Measurements from ENCODE around the gene HOXA13. TPM values are rescaled to one million over a fixed set of nuclear protein-coding genes. Genes with fewer than 3 reads are reported as not detected.

Gene HOXA13
- total and polyA plus RNA-seq, 2 donors (not counting 1 experiment from before 2014, with no cell fraction given) = not detected

DNA sequence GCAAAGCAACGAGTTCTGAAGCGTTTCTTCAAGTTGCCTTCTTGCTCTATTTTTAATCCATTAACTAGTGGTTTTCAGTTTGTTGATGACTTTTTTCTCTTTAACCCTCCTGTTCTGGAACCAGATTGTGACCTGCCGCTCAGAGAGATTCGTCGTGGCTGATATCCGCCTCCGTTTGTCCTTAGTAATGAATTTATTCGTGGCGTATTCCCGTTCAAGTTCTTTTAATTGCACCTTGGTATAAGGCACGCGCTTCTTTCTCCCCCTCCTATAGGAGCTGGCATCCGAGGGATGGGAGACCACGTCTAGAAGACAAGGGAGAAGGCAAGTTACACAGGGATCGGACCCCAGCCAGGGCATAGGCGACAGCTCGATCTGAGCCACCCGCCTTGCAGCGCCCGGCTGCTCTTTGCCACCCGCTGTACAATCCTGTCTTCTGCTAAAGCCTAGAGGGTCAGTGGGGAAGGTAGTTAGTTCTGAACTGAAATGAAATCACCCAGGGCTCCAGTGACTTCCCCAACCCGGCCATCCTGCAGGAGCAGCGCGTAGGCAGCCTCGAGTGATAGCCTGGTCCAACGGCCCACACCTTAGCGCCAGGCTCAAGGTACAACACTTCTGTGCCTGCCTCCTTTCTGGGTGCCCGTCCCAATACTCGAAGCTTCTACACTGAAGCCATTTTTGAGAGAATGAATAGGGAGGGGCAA lies 1.6 kb downstream of the HOXA13 start:
- peaks cover 83% of the 10 kb centered on the region for H3K27me3 Mint-ChIP-seq
- peaks cover 41 to 65% of the 10 kb centered on the region in 2 donors for H3K4me1 ChIP-seq (ENCODE audit: control insufficient read depth in 2 of 2, insufficient read depth in 2 of 2, low read length in 2 of 2)
- H3K79me2 ChIP-seq (ENCODE audit: control insufficient read depth, insufficient read depth, low read length) = no peaks in the 10 kb centered on the region
- H3K4me3 ChIP-seq (ENCODE audit: control extremely low read depth in 1 of 5, extremely low read depth in 1 of 5, insufficient read depth in 1 of 5, low read depth in 2 of 5, low read length in 4 of 5) = no peak overlapping the region
- intact Hi-C loops (cut with micrococcal nuclease) = loop anchor here (5.0 to 10.0 kb wide), 2 partner anchors 44 to 407 kb away; partner anchors contain the start of gene EVX1
- H4K20me1 ChIP-seq (ENCODE audit: control insufficient read depth, insufficient read depth, low read length, poor library complexity, severe bottlenecking) = no peaks in the 10 kb centered on the region
- ChIA-PET POLR2A (no interaction called here), CTCF (interaction anchor here (0.9 to 2.5 kb wide), 10 partner anchors 8 to 1346 kb away, joined by 3 to 11 read pairs (median 6); partner anchors contain the start of genes HOXA11 and HOXA6)
- peaks cover 0 to 47% (median 2%) of the 10 kb centered on the region in 3 donors for H3K9me3 ChIP-seq (ENCODE audit: control extremely low read depth in 1 of 3, control insufficient read depth in 2 of 3, insufficient read depth in 1 of 3, low read length in 2 of 3)
- H3K9me3 Mint-ChIP-seq (ENCODE audit: insufficient read depth) = no peaks in the 10 kb centered on the region
- peaks cover 5 to 84% (median 83%) of the 10 kb centered on the region in 4 experiments for H3K27me3 ChIP-seq (replicated peaks in 1 of 4; ENCODE audit: control extremely low read depth in 1 of 4, control insufficient read depth in 3 of 4, insufficient read depth in 4 of 4, low read length in 3 of 4)
- no peaks in the 10 kb centered on the region for H3K36me3 ChIP-seq (replicated peaks in 1 of 2; ENCODE audit: control extremely low read depth in 1 of 2, control insufficient read depth in 1 of 2, extremely low read depth in 1 of 2, insufficient read depth in 2 of 2, low read length in 1 of 2)
- peak overlapping the region; percentile 32 for H3K27ac Mint-ChIP-seq
- no peak overlapping the region for H3K9ac ChIP-seq (ENCODE audit: low read length)
- peak overlapping the region; percentile 78 for H3K4me2 ChIP-seq (replicated peaks; ENCODE audit: low read depth, low read length, poor library complexity, severe bottlenecking)
- no peak overlapping the region for H2AFZ ChIP-seq (ENCODE audit: insufficient read depth, low read depth, low read length, poor library complexity, severe bottlenecking)
- H3K27ac ChIP-seq (ENCODE audit: low read length in 2 of 2) = no peak overlapping the region
- H3K4me3 Mint-ChIP-seq = peak overlapping the region; percentile 68
- DNase-seq (peak; percentile 50), ATAC-seq (ENCODE audit: low read depth) (no peak)
- H3K4me1 Mint-ChIP-seq = peaks cover 37% of the 10 kb centered on the region
- 16% methylated on average over 23 of the region's 29 CpGs for WGBS (ENCODE audit: insufficient coverage)
- TF ChIP-seq, protein P1, sequence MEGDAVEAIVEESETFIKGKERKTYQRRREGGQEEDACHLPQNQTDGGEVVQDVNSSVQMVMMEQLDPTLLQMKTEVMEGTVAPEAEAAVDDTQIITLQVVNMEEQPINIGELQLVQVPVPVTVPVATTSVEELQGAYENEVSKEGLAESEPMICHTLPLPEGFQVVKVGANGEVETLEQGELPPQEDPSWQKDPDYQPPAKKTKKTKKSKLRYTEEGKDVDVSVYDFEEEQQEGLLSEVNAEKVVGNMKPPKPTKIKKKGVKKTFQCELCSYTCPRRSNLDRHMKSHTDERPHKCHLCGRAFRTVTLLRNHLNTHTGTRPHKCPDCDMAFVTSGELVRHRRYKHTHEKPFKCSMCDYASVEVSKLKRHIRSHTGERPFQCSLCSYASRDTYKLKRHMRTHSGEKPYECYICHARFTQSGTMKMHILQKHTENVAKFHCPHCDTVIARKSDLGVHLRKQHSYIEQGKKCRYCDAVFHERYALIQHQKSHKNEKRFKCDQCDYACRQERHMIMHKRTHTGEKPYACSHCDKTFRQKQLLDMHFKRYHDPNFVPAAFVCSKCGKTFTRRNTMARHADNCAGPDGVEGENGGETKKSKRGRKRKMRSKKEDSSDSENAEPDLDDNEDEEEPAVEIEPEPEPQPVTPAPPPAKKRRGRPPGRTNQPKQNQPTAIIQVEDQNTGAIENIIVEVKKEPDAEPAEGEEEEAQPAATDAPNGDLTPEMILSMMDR (IDR thresholded peaks at IDR 0.05) = no peak
- peak; percentile 95 for TF ChIP-seq EZH2 (IDR thresholded peaks at IDR 0.05; ENCODE audit: borderline replicate concordance, insufficient read depth, low read depth, low read length, poor library complexity, severe bottlenecking)
